NCI-H128 (cell line): ENCODE results near the gene NUDT4B.
"Not testable (repeated sequence)": the region's sequence is repeated elsewhere in the genome, so short reads cannot be mapped to it uniquely, and the experiment has no call there.

Experiments
- DNase-seq: peaks from one replicate; lab custom pipeline; 2025; ENCODE audit not compliant: unreplicated experiment; lab: John Stamatoyannopoulos, UW

The NUDT4B gene

GRCh38 chr1:148793762-148794332 lies 45.3 kb downstream of the NUDT4B start:
- DNase-seq: not testable (repeated sequence)
